IPS-11a (cell line): Measurements from ENCODE around the gene CCDC149.

Experiments
- H3K4me3 ChIP-seq: one replicate; pipeline ENCODE4 v1.5.1; 2013; ENCODE audit warnings: low read depth, low read length, control low read depth

The CCDC149 gene

DNA sequence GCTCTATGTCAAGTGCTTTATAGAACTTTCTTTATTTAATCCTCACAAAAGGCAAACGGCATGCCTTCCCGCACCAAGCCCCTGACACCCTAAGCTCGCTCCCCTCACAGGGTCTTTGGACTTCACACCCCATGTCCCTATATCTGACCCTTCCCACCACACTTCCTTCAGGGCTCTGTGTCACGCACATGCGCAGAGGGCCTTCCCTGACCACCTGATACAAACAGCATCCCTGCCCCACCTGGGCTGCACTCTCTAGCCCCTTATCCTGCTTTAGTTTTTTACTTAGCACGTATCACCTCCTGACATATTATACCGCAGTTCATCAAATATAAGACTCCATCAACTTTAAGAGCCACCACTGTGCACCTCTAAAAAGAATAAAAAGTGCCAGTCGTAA is 67.7 kb downstream of the CCDC149 start:
- H3K4me3 ChIP-seq = no peak overlapping the region

DNA sequence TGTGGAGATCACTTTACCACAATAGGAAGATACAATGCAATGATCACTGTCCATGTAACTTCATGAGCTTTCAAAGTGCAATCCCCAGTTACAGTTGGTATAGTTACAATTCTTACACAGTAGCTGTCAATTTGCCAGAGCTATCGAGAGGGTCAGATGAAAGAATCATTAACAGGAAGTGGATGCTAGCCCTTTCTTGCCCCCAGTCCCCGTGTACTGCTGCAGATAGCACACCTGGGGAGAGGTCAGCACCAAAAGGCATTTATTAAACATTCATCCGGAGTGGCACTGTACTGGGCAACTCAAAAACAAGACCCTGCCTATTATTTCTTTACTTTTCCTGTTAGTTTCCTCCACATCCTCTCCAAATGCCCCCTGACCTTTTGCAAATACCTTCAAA is 69.7 kb downstream of the CCDC149 start:
- no peak overlapping the region for H3K4me3 ChIP-seq

DNA sequence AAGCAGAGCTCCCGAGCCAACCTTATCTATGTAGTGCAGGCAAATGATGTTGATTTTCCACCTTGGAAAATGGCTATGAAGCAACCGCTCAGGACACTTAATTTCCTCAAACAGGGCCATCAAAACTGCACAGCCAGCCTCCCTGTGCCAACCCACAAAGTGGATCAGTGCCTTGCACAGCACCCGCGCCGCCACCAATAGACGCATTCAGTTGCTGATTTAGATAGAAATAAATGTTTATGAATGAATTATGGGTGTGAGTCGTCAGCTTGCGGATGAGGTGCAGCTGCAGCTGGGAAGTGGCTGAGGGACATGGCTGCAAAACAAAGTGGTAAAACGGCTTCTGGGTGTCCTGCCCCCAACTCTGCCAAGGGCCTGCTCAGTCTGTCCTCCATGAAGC is 70.5 kb downstream of the CCDC149 start:
- no peak overlapping the region for H3K4me3 ChIP-seq

DNA sequence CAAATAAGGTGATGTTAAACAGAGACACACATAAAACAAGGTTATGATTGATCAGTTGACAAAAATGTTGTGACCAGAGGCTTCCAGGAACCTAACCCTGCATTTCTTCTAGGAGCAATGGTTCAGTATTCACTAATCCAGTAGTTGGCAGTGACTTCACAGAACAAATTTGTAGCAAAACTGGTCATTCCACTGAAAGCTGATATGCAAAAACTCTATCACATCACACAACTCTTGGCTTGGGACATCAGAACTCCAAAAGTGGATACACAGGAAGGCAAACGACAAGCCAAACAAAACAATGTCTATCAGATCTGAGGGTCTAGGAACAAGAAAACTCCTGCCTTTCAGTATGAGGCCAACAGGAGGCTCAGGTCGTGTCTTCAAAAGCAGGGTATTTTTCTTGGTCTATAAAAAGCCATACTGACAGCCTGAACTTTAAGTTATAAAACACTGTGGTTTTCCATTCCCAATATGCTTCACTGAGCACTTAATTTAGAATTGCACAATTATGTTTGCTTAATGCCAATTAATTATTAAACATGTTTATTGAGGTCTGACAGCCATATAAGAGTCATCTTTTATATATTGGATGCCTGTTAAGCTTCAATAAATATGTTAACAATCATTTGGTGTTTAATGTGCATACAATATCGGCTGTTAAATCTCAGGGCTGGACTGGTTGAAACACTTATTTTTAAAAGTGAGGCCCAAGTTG is 71.9 kb downstream of the CCDC149 start:
- no peak overlapping the region for H3K4me3 ChIP-seq

DNA sequence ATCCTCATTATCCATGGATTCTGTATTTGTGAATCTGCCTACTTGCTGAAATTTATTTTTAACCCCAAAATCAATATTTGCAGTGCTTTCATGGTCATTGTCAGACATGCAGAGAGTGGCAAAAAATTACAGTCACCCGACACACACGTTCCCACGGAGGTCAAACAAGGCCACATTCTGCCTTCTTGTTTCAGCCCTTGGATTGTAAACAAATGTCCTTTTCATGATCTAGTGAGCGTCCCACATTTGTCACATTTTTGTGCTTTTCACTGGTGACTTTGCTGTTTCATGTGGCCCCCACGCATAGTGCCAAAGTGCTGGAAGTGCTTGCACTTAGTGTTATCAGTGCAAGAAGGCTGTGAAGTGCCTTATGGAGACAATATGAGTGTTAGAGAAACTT is 72.5 kb downstream of the CCDC149 start:
- H3K4me3 ChIP-seq = no peak overlapping the region

DNA sequence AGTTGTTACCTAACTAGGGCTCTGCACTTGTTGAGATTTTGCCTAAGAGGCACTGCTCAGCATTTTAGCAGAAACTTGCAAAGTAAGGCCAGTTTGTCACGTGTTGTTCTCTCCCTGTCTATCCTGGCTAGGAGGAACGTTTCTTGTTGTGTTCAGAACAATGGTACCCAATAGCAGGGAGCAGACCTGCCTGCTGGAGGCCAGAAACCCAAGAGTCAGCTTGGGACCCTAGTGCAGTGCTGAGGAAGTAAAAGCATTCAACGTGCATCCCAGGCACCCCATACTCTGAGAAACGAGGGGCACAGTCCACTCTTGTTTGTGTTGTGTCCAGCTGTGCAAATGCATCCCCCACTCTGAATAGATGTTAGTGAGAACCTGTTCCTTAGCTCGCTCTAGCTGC is 75.1 kb downstream of the CCDC149 start:
- H3K4me3 ChIP-seq = no peak overlapping the region

DNA sequence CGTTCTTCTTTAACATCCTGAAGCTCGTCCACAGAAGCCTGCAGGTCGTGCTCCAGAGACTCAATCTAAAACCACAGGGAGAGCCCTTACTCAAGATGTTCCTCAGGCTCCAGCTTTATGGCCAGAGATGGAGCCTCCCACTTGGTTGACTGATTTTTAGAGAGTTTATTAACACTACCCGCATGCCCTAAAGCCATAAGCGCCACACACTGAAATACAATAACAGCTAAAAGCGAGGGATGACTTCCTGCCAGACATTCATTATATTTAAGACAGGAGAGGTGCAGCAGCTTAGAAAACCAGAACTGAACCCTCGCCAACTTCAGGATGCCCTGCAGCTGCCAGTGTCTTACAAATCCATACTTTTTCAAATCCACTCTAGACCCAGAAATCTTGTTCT is 75.5 kb downstream of the CCDC149 start:
- no peak overlapping the region for H3K4me3 ChIP-seq

DNA sequence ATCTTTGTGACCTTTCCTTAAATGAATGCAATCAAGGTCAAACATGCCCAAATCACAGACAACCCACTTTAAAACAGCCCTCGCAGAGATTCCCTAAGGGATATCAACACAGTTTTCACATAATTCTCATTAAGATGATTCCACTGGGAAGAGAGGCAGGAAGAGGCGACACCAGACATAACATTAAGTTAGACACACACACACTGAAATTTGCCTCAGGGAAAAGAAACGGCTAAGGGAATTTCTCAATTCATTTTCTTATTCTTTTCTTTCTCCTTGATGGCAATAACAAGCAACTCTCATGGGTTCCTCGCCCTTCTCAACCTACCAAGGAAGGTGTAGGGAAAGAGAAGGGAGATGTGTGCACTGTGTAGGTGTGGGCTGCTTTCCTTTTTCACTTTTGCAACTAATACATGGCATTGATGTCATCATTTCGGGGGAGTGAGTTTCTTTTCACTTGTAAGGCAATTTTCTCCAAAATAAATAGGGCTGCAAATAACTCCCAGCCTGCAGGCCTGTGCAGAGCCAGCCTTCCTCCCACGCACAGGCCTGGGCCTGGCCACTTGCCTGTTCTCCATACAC is 76.1 kb downstream of the CCDC149 start:
- no peak overlapping the region for H3K4me3 ChIP-seq

DNA sequence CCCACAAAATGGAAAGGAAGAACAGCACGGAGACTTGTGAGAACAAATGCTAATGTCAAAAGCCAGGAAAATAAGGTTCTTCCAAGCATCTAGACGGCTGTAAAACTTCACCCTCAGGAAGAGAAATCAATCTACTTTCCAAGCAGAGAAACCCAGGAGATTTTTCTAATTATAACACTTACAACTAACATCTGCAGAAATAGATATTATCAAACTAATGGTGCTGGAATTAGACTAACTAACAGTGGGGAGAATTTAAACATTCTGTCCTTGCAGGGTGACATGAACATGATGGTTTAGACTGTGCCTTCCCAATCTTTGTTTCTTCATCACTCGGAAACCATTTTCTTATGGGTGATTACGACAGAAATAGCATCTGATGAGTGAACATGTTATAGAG is 77.1 kb downstream of the CCDC149 start:
- H3K4me3 ChIP-seq = no peak overlapping the region

DNA sequence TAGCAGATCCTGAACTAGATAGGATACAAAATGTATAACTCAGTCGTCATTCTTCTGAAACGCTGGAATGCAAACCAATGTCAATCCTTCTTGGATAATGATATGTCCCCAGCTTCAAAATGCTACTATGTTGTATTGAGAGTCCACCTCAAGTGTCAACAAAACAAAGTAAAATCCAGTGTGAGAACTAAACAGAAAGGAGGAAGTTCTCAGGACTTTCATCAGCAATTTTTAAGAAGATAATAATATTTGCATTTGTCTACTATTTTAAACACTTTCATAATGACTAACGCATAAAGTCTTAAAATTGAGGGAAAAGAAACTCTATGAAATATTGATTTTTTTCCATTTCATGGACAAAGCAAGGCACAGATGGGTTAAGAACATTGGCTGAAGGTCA is 81.2 kb downstream of the CCDC149 start:
- H3K4me3 ChIP-seq = no peak overlapping the region

DNA sequence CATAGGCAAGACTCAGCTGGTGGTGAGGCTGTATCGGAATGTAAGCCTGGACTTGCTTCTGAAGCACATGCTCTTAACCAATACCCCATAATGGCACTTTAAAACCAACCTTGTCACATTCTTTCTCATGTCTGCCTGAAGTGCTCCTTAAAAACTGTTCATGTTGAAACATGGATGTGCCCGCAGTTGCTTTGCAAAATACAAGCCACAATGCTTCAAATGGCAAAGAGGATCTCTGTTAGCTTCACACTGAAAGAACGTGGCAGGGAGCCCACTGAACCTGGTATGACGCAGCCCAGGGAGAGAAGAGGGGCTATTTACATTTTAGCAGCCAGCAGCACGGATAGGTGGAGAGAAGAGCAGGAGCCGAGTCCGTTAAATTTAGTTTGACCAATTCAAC is 88.1 kb downstream of the CCDC149 start:
- no peak overlapping the region for H3K4me3 ChIP-seq

DNA sequence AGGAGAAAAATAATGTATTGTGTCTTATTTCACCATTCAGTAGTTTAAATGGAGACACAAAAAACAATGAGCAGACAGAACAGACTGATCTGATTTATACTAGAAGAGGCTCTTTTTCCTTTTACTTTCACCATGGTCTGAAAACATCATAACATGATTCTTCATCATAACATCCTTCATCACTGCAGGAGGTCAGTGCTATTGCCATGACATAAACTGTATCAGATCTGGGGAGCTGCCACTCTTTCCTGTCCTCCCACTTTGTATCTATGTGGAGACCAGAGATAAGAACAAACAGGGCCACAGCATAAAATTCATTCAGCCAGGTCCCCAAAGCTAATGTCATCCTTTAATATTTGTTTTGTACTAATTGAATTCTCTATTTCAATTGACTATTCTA is 92.3 kb downstream of the CCDC149 start:
- no peak overlapping the region for H3K4me3 ChIP-seq

DNA sequence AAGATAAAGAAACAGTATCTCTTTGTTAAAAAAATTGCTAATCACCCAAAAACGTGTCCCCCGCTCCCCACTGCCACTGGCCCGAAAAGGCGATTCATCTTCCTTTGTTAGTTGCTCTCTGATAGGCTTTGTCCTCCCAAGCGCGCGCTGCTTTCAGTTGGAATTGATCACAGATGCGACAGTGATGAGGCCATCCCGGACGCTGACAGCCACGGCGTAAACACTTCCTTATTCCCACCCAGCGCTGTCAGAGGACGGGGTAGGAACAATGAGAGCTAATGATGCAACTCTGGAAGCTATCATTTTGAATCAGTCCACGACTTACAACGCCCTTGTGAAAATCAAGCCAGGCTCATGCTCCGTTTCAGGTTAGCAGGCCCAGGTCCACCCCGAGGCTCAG is 96.0 kb downstream of the CCDC149 start:
- H3K4me3 ChIP-seq = no peak overlapping the region

DNA sequence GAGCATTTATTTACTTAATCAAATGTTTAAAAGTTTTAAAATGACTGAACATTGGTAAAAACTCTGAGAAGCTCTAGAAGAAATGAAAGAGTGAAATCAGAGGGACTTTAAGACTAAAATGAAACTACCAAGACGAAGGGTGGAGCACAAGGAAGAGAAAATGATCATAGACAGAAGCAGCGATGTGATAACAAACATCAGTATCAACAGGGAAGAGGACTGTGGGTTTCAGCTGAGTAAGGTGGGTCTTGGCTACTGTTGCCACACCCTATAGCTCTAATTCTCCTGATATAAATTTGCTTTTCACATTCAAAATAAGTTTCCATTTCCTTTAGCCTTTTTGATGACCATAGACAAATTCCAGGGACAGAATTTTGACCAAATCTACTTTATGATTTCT is 99.1 kb downstream of the CCDC149 start:
- H3K4me3 ChIP-seq = no peak overlapping the region

DNA sequence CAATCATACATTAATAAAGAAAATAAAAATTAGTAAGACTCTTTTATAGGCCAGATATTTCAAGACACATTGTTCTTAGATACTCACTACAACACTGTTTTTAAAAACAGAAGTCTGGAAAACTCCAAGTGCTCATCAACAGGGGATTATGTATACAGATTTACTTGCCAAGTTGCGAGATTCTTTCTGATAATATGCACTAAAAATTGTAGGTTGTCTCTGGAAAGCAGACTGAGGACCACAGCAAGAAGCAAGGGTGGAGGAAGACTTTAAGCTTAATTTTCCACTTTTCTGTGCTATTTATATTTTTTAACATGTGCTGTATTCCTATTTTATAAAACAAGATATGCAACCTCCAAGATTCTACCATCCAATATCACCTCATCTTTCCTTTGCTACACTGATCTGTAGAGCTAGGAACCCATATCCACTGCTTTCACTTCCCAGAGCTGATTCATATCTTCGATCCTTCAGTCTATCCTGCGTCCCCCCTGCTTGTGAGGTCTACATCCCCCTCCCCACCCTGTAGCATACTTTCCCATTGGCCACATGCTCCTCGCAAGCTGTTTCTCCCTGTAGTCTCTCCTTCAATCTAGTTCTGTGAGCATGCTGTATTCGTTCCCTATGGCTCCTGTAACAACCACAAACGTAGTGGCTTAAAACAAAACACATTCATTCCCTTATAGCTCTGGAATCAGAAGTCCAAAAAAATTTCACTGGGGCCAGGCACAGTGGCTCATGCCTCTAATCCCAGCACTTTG is 101.8 kb downstream of the CCDC149 start:
- no peak overlapping the region for H3K4me3 ChIP-seq

DNA sequence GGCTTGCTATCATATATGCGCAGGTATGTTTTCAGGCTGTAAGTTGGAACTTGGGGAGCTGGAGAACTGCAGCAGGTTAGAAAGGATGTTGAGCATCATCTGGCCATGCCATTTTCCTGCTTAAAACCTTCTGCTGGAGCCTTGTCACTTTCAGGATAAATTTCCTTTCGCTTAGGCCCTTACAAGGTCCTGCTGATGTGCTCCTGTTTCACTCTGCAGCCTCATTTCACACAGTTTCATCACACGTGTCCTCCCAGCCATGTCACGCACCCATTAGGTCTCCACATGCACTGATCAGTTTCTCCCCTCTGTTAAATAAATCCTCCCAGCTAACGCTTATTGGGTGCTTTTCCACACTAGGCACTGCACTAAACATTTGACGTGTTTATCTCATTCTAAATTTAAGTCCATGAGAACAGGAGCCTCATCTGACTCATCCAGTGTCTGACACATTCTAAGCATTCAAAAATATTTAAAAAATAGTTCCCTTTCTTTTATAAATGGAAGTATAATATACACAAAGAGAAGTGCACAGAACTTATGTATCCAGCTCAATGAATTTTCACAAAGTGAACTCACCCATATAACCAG is 102.9 kb downstream of the CCDC149 start:
- H3K4me3 ChIP-seq = no peak overlapping the region

DNA sequence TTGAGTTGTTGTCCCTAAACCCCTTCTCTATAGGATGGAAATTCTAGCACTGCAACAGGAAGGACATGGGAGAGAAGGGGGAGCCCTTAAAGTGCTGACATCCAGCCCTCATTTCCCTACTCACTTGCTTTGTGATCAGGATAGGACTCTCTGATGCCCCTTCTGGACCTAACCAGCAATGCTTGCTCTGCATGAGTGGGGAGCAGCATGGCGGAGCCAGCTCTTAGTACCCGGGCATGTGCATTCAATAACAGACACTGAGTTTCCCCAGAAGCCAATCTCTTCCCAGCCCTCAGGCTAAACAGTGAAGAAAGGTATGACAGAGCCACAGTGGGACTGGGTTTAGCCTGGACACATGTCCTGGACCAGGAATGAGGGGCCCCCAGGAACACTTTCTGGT is 103.5 kb downstream of the CCDC149 start:
- no peak overlapping the region for H3K4me3 ChIP-seq

DNA sequence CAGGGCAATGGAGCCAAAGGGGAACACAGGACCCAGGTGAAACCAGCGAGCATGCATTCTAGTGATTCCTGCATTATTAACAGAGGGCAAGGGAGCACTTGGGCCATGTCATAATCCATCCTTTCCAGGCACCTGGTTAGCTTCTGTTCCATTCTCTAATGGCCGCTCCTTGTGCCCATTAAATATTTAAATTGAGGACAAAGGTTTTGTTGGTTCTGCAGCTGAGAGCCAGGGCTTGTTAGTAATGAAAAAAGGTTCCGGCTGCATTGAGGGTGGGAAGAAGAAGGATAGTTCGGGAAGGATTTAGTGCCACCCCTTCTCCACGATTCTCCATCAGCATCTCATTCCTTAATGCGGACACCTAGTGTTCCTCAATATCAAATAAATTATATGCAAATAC is 103.9 kb downstream of the CCDC149 start:
- H3K4me3 ChIP-seq = no peak overlapping the region

DNA sequence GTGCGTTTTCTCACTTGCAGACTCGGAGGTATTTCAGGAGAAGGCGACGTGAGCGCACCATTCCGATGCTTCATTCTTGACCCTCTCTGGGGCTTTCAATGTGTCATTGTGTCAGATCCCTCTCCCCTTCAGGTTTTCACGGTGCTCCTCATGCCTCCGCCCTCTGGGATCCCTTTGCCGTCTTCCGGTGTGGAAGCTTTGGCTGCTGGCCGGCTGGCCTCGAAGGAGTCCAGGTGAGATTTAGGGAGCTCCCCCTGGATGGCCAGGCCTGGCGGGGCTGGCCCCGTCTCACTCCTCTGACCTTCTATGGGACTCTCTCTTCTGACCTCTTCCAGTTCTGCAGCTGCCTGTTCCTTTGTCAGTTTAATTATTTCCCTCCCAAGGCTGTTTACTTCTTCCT is 104.6 kb downstream of the CCDC149 start:
- H3K4me3 ChIP-seq = no peak overlapping the region

DNA sequence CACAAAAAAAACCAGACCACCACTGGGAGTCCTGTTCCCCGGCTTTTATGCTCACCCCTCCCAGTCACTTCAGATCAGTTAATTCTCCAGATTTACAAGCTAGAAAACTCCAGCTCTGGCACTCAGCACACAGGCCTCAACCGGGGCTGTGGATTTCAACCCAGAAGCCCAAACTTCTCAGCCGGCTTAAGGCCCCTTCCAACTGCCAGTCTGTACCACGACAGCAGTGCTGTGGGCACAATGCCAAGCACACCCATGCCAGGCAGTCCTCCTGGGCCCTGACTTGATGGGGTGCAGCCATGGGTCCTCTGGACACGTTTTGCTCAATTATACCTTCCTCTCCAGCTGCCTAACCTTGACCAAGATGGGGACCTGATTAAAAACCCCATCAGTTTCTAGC is 105.2 kb downstream of the CCDC149 start:
- no peak overlapping the region for H3K4me3 ChIP-seq

DNA sequence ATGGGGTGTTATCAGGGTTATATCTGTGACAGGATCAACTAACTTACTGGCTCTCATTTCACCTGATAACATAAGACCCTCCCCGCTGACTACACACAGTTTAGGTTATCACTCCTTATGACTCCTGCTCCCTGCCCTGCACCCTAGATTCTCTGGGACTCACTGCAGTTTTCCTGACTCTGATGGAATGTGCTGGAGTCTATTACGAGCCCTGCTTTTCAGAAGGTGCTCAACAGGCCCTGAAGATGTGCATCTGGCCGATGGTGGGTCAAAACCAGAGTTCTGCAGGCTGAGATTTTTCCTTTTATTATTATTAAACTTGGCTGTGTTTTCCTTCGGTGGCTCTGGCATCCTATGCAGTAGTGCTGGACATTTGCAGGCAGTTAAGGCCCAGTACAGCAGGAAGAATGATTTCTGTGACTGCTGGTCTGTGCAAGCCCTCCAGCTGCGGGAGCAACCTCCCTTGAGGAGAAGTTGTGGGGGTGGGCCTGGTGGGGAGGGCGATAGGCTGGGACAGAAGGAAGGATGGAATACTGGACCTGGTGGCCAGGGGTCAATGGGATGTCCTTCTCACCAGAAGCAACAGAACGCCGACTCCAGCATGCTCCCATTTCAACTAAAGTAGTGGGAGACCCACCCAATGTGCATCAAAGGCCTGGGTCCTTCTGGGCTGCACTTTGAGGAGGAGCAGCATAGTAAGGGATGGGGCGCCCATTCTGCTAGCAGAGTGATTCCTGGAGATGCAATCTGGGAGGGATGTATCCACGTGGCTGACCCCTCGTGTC is 106.4 kb downstream of the CCDC149 start:
- H3K4me3 ChIP-seq = no peak overlapping the region
